NCI-H774 (cell line): ENCODE results near the gene TRMT112.

ENCODE experiments used
- DNase-seq: peaks from one replicate; lab custom pipeline; 2025; lab: John Stamatoyannopoulos, UW

The TRMT112 gene

DNA sequence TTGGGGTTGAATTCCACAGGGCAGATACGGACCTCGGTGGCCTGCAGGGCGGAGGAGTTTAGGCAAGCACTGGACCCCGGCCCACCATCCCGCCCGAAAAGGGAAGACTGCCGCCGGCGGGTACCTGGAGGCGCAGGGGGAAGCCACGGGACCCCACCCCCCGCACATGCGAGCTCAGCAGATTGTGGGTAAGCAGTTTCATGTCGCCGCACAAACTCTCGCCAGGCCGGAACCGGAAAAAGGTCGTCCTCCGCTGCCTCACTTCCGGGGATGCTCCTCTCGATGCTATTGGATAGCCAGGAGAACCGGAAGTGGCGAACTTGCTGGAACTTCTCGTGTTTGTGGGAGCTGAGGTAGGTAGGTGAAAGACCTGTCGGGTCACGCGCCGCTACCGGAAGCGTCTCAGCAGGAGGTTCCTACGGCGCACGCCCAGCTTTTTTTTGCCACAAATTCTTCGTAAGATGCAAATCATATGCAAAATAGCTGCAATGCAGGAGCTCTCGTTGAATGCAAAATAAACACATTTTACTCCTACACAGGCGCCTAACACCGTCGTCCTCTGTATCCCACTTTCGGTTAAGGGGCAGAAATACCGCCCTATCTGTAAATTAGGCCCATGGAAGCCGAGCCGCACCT, at the start of gene TRMT112:
Gene TRMT112, minus strand, starts transcription at position 235 of the 636 bp plus-strand sequence. Its CDS starts 33 bp downstream, at position 202.
- peak; percentile 99 for DNase-seq

DNA sequence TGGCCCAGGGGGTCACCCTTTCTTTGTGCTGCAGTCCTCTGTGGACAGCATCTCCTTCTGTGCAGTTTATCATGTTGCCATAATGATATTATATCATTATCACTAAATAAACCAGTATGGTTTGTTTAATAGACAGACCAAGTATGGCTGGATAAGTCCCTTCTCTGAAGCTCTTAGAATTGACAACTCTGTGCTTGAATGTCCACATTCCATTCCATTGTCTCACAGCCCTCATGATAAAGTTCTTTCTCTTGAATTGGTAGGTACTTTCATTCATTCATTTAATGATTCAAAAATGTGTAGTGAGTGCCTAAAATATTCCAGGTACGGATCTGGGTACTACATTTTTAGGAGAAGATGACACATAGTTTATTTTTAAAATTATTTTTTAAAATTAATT, 49.4 kb upstream of the TRMT112 start:
- DNase-seq = no peak

DNA sequence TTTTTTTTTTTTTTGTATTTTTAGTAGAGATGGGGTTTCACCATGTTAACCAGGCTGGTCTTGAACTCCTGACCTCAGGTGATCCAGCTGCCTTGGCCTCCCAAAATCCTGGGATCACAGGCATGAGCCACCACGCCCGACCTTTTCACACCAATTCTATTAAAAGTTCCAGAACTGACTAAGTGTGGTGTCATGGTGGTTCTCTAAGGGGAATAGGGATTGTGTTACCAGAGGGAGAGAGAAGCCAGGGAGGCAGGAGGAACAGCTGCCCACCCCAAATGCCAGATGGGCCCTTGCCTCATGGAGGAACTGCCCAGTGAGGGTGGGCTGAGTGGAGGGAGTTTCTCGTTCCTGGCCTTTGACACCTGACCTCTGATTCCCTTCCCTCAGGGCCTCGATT, 47.6 kb upstream of the TRMT112 start:
- no peak for DNase-seq

DNA sequence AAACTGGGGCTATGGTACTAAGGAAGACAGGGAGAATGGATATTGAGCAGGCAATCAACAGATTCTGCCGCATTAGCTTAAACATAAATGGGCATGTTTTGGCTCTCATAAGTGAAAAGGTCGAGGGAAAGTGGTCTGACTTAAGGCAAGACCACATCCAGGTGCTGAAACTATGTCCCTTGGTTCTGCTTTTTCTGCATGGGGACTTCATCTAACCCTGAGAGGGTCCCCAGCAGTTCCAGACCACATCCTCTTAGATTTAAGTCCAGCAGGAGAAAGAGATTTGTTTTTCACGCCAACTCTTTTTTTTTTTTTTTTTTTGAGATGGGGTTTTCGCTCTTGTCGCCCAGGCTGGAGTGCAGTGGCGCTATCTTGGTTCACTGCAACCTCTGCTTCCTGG, 47.1 kb upstream of the TRMT112 start:
- DNase-seq = no peak

DNA sequence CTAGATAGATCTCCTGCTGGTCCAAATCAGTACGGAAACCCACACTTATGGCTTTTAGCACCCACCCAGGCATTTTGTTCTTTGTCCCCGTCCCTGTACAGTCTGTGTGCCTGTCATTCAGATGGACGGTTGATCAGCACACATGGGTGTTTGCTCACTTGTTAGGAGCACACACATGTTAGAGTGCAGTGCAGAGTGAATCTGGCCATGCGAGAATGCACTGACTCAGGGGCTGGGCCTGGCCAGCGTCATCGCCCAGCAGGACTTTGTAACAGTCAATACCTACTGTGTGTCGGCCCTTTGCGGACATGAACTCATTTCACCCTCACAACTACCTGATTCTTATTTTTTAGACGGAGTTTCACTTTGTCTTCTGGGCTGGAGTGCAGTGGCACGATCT, 45.0 kb upstream of the TRMT112 start:
- no peak for DNase-seq

DNA sequence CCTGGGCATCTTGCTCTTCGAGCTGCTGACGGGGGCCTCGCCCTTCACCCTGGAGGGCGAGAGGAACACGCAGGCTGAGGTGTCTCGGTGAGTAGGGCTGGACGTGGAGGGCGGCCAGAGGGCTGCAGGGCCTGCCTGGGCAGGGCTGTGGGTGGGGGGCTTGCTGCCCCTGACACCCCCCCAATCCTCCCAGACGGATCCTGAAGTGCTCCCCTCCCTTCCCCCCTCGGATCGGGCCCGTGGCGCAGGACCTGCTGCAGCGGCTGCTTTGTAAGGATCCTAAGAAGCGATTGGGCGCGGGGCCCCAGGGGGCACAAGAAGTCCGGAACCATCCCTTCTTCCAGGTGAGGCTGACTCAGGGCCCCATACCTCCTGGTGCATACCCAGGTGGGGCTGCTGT, 44.3 kb upstream of the TRMT112 start:
- DNase-seq = no peak

DNA sequence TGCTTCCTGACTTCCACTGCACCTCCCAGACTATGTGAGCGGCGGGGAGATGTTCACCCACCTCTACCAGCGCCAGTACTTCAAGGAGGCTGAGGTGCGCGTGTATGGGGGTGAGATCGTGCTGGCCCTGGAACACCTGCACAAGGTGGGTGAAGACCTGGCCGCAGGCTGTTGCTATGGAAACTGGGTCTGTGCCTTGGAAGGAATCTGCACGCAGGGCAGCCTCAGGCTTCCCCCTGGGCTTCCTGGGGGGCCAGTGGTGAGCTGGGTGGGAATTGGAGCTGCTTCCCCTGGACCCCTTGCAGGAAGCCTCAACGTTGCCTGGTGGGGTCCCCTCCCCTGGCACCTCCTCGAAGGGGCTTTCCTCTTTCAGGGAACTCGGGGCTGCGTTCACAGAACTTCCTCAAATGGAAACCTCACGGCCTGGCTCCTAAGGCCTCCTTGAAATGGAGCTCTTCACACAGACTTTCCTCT, 43.1 kb upstream of the TRMT112 start:
- no peak for DNase-seq

DNA sequence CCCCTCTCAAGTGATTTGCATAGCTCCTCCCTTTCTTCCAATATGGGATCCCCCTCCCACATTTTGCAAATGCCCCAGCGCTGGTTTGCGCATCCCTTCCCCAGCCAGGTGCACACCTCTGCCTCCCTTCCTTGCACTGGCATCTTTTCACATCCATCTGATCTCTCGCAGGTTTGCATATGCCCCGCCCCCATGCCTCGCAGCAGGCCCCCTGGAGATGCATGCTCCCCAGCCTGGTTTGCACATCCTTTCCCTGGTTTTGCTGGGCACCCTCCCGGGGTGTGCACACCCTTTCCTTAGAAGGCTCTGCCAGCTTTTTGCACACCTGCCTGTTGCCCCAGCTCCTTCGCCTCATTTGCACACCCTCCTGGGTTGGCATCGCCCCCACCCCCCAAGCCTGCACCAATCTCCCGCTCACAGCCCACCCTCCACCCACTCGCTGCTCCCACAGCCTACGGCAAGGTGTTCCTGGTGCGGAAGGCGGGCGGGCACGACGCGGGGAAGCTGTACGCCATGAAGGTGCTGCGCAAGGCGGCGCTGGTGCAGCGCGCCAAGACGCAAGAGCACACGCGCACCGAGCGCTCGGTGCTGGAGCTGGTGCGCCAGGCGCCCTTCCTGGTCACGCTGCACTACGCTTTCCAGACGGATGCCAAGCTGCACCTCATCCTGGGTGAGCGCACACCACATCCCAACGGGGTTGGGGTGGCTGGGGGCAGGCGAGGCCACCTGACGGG, 42.5 kb upstream of the TRMT112 start:
- DNase-seq = no peak

DNA sequence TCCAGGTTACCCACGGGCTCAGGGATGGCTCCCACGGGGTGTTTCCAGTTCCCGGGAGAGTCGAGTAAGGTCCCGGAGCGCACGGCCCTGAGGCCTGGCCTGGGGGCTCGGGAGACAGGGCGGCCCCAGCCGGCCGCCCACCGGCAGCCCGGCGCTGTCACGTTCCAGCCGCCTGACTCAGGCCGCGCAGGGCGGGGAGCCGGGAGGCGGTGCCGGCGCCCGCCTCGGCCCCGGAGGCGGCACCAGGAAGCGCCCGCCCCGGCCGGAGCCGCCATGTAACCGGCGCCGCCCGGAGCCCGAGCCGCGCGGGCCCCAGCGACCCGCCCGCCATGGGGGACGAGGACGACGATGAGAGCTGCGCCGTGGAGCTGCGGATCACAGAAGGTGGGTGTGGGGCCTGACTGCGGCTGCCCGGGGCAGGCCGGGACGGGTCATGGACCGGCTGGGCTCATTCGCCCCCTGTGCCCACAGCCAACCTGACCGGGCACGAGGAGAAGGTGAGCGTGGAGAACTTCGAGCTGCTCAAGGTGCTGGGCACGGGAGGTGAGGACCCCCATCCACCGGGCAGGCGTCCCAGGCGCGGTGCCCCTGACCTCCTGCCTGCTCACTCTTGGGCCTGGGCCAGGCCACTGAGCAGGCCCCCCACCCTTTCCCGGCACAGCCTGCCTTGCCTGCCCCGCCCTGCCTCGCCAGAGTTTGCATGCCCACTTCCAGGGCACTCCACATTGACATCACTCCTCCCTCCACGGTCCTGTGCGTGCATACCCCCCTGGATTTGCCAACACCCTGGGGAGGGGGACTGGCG, 41.8 kb upstream of the TRMT112 start, which contains the start of gene RPS6KA4:
Gene RPS6KA4, plus strand, starts transcription at position 256 of the 805 bp plus-strand sequence. Its CDS starts 74 bp downstream, at position 330.
- peak; percentile 58 for DNase-seq

DNA sequence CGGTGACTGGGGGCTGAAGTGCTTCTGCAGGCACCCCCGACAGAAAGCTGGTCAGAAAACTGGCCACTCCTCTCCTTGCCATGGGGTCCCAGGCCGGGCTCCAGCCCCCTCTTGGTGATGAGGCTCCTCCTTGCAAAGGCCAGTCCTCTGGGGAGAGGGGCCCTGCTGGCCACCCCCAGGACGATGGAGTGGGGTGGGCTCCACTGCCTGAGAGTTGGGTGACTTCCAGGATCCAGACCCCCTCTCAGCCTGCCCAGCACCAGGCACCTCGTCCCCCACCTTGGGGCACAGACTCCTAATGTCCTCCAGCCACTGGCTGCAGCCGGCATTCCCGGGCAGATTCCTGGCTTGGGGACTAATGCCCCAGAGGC, 41.2 kb upstream of the TRMT112 start:
- no peak for DNase-seq

DNA sequence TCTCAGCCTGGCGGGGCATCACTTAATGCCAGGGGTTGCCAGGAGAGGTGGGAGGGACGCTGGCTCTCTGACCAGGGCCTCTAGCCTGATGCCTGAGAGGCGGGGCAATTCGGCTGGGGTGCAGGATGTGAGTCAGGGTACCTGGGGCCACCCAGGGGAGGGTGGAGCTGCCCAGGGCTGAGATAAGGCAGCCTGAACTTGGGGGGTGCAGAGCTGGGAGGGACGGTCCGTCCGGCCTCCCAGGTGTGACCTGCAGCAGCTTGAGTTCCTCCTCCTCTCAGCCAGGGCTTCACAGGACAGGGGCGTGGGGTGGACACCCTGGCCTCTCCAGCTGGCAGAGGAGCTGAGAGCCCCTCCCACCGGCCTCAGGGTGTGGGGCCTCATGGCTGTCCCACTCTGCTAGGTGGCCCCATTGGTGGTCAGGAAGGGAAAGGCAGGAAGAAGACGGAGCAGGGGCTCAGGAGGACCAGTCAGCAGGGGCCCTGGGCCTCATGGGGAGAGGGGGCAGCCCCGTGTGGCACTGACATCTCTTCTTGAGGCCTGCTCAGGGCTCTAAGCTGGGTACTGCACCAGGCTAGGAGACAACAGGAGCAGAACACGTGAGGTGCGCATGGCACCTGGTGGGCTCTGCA, 40.7 kb upstream of the TRMT112 start:
- DNase-seq = no peak

DNA sequence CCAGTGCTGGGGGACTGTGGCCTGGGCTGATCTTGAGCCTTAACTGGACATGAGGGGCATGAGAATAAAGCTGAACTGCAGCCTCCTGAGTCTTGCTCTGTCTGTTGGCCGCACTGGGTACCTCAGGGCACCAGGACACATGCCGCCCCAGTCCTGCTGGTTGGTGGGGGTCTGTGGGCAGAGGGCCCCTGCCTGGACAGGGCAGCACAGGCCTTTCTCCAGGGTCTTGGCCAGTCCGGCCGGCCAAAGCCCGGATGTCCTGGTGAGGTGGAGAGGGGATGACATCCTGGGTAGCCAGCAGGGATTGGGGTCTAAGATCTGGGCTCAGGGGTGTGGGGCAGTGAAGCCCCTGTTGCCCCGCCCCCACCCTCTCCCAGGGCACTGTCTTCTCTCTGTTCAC, 40.1 kb upstream of the TRMT112 start:
- no peak for DNase-seq

DNA sequence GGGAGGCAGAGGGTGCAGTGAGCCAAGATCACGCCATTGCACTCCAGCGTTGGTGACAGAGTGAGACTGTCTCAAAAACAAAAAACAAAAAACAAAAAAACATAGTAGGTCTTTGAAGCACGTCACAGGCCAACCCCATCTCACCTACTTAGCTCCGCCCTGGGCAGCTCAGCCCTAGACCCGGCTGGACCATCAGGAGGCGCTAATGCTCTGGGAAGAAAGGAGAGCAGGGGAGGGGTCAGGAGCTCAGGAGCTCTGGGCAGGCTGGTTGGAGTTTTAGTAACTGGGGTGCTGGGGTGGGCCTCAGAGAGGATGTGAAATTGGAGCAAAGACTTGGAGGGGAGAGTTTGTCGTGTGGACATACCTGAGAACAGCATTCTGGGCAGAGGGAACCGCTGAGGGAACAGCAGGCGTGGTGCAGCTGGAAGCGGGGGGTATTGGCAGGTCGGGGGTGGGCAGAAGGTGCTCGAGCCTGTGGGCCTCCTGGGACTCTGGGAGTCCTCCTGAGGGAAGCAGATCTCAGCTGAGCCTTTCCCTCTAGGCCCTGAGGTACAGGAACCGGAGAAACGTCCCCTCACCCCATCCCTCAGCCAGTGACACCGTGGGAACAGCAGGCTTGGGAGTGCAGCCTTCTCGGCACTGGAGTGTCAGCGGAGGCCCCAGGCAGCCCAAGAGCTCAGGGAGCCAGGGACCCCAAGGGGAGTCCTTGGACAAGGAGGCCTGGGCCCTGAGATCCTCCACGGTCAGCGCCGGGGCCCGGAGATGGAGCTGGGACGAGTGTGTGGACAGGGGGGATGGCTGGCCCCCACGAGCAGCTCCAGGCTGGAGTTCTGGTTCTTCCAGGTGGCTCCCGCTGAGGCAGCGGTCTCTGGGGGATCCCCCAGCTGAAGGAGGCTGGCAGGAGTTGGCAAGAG, 39.4 kb upstream of the TRMT112 start:
- peak; percentile 26 for DNase-seq

DNA sequence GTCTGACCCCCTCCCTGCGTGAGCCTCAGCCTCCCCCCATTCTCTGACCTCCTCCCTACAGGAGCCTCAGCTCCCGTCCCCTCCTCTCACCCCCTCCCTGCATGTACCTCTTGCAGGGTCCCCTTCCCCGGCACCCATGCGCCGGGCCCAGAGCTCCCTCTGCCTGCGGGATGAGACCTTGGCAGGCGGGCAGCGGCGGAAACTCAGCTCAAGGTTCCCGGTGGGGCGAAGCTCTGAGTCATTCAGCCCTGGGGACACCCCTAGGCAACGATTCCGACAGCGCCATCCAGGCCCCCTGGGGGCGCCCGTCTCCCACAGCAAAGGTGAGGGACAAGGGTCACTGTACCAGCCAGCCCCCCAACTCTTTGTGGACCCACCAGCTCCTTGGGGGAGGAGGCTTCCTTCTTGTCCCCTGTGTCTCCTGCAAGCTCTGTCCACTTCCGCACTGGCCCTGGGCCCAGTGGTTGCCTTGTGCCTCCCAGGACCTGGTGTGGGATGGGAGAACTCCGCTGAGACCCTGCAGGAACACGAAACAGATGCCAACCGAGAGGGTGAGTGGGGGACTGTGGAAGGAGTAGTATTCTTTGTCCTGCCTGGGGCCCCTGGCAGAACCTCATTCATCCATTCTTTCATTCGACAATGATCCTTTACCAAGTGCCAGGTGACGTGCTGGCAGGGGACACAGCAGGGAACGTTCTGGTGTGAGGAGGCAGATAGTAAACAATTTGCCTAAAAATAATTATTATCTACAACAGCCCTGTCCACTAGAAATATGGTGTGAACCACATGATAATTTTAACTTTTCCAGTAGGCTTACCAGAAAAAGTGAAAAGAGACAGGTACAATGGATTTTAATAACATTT, 38.0 kb upstream of the TRMT112 start:
- peak; percentile 72 for DNase-seq

DNA sequence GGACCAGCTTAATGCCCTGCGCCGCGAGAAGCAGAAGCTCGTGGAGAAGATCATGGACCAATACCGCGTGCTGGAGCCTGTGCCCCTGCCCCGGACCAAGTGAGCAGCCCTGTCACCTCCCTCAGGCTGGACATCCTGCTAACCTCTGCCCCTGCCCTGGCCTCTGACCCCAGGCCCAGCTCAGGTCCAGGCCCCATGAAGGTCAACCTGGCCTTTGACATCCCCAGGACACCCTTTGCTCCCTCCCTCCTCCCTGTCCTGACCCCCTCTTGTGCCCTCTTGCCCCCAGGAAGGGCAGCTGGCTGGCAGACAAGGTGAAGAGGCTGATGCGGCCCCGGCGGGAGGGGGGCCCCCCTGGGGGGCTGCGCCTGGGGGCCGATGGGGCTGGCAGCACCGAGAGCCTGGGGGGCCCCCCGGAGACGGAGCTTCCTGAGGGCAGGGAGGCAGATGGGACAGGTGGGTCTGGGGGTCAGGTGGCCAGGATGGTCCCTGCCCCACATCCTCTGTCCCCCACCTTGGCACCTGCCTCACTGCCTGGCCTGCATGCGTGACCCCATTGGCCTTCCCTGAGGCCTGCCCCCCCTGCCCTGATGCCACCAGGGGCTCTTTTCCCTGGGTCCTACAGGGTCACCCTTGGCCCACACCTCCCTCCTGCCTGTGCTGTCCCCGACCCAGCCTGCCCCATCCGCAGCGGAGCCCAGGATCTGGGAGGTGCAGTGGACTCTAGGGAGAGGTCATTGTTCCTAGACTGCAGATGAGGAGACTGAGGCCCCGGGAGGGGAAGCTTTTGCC, 36.6 kb upstream of the TRMT112 start:
- no peak for DNase-seq

DNA sequence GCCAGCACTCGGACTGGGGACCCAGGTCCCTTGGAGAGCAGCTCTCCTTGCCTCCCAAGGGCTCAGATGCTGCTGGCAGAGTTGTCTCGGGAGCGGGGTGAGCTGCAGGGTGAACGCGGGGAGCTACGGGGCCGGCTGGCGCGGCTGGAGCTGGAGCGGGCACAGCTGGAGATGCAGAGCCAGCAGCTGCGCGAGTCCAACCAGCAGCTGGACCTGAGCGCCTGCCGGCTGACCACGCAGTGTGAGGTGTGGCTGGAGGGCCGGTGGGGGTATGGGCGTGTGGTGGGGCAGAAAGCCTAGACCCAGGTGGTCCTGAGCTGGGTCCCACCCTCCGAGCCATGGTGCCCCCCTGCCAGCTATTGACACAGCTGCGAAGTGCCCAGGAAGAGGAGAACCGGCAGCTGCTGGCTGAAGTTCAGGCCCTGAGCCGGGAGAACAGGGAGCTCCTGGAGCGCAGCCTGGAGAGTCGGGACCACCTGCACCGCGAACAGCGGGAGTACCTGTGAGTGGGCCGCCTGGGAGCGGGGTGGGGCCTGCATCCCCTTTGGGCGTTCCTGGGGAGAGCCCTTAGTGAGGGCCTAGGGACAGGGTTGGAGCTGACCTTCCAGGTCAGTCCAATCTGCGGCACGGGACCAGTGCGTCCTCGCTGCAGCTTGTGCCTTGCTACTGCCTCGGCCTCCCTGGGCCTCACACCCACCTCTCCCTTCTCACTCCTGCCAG, 35.8 kb upstream of the TRMT112 start:
- peak; percentile 66 for DNase-seq

DNA sequence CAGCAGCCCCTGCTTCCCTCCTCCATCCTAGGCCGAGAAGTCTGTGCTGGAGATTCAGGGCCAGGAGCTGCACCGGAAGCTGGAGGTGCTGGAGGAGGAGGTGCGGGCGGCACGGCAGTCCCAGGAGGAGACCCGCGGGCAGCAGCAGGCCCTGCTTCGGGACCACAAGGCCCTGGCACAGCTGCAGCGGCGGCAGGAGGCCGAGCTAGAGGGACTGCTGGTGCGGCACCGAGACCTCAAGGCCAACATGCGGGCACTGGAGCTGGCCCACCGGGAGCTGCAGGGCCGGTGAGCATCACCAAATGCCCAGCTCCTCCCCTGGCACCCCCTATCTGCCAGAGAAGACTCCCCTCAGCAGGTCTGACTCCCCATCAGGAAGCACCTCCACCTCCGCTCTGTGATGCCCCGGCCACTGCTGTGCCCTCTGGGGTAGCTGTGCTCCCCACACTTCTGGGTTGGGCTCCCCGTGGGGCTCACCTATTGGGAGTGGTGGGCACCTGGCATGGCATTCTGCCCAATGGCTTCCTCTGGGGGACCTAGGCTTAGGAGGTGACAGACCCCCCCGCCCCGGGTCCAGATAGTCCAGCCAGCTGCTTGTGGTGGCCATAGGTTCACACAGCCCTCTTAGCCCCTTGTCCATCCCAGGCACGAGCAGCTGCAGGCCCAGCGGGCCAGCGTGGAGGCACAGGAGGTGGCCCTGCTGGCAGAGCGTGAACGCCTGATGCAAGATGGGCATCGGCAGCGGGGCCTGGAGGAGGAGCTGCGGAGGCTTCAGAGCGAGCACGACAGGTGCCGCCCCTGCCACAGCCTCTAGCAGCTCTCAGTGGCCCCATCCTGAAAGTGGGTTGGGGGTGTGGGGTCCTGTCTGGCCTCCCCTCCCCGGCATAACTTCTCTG, 35.0 kb upstream of the TRMT112 start:
- DNase-seq = peak; percentile 32
